Measurements from ENCODE around the gene RFPL1.
A peak's percentile ranks its signal among the peaks of the same experiment; 100 is the strongest.
"Not testable (repeated sequence)": the region's sequence is repeated elsewhere in the genome, so short reads cannot be mapped to it uniquely, and the experiment has no call there.

Gene RFPL1

GRCh38 chr22:29400576-29400975 lies 37.8 kb upstream of the RFPL1 start:
- no peak for TF ChIP-seq CTCF (conservative IDR thresholded peaks at IDR 0.05)
- no peak overlapping the region for H3K27ac ChIP-seq

GRCh38 chr22:29401538-29401937 lies 36.8 kb upstream of the RFPL1 start:
- not testable (repeated sequence) for H3K27ac ChIP-seq

GRCh38 chr22:29408940-29409339 lies 29.4 kb upstream of the RFPL1 start:
- no peak for TF ChIP-seq CTCF (conservative IDR thresholded peaks at IDR 0.05)
- H3K27ac ChIP-seq: no peak overlapping the region

- not testable (repeated sequence) for H3K27ac ChIP-seq
Measured at GRCh38 chr22:29411569-29412211, 26.7 kb upstream of the RFPL1 start.

GRCh38 chr22:29412772-29413171 lies 25.6 kb upstream of the RFPL1 start:
- H3K27ac ChIP-seq: not testable (repeated sequence)

GRCh38 chr22:29414951-29415591 lies 23.3 kb upstream of the RFPL1 start:
- peak overlapping the region; percentile 85; the same call in 1 of the 2 replicates for H3K27ac ChIP-seq

GRCh38 chr22:29418704-29419103 lies 19.7 kb upstream of the RFPL1 start:
- H3K27ac ChIP-seq: peak overlapping the region; percentile 85; the same call in 1 of the 2 replicates

GRCh38 chr22:29426476-29426875 lies 11.9 kb upstream of the RFPL1 start:
- no peak overlapping the region for H3K27ac ChIP-seq
- TF ChIP-seq CTCF (conservative IDR thresholded peaks at IDR 0.05): no peak

GRCh38 chr22:29427176-29427760 lies 11.1 kb upstream of the RFPL1 start:
- TF ChIP-seq CTCF (conservative IDR thresholded peaks at IDR 0.05): no peak
- no peak overlapping the region for H3K27ac ChIP-seq

- TF ChIP-seq CTCF (conservative IDR thresholded peaks at IDR 0.05): no peak
- no peak overlapping the region for H3K27ac ChIP-seq
Measured at GRCh38 chr22:29431986-29432385, 6.4 kb upstream of the RFPL1 start.

Data from VCaP (cell line).